Measurements from ENCODE around the gene MGAT4C. TPM values are rescaled to one million over a fixed set of nuclear protein-coding genes. Genes with fewer than 3 reads are reported as not detected.

Gene MGAT4C
- total RNA-seq, 1 donor from 2014 or later = not detected

GRCh38 chr12:86290615-86291014 is 34.4 kb upstream of the MGAT4C start:
- H3K4me3 Mint-ChIP-seq = no peak overlapping the region
- H3K4me1 ChIP-seq = no peaks in the 10 kb centered on the region
- no peak for DNase-seq (ENCODE audit: low spot score)

DNA sequence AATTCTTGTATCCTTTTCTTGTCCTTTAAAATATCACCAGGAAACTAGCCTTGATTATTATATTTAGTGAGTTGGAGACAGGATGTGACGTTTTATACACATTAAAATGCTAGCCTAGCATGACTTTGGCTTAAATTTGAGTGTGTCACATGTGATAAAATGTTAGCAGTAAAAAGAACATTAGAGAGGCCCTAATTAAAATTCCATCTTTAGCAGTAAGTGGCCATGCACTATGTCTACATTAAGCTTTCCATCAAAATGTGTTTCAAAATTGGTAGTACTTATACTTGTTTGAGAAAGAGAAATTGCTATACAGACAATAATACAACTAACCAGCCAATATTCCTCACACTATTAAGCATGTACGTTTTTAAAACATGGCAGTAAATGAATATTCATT is 29.9 kb upstream of the MGAT4C start:
- Histone ChIP-seq H3K9me3 (ENCODE audit: low read depth) (no peaks in the 10 kb centered on the region), H4K20me1 (ENCODE audit: low read depth) (no peaks in the 10 kb centered on the region), H3K27ac (no peak overlapping the region), H3K36me3 (no peaks in the 10 kb centered on the region), H3K4me1 (no peaks in the 10 kb centered on the region), H3K9ac (no peak overlapping the region), H3K4me3 (no peak overlapping the region), H3F3A (ENCODE audit: low read depth) (no peaks in the 10 kb centered on the region), H3K4me2 (no peak overlapping the region), H3K27me3 (no peaks in the 10 kb centered on the region), H3K79me2 (ENCODE audit: low read depth) (no peaks in the 10 kb centered on the region), H2AFZ (replicated peaks) (no peak overlapping the region)
- no peak for DNase-seq (ENCODE audit: low spot score)
- Mint-ChIP-seq H3K4me1 (no peaks in the 10 kb centered on the region), H3K27me3 (ENCODE audit: insufficient read depth, low read depth) (peaks cover 2% of the 10 kb centered on the region), H3K36me3 (no peaks in the 10 kb centered on the region), H3K4me3 (no peak overlapping the region), H3K9me3 (no peaks in the 10 kb centered on the region), H3K27ac (no peak overlapping the region)
- TF ChIP-seq CTCF (IDR thresholded peaks at IDR 0.05) (no peak), EZH2phosphoT487 (IDR thresholded peaks at IDR 0.05) (no peak), EZH2 (IDR thresholded peaks at IDR 0.05) (no peak)

More at GRCh38 chr12:86290615-86291014, 34.4 kb upstream of the MGAT4C start:
- Mint-ChIP-seq H3K27me3 (ENCODE audit: insufficient read depth, low read depth) (peaks cover 2% of the 10 kb centered on the region), H3K4me1 (peaks cover 8% of the 10 kb centered on the region), H3K9me3 (no peaks in the 10 kb centered on the region), H3K27ac (no peak overlapping the region), H3K36me3 (no peaks in the 10 kb centered on the region)
- Histone ChIP-seq H4K20me1 (ENCODE audit: low read depth) (no peaks in the 10 kb centered on the region), H2AFZ (replicated peaks) (no peak overlapping the region), H3K36me3 (no peaks in the 10 kb centered on the region), H3K79me2 (ENCODE audit: low read depth) (no peaks in the 10 kb centered on the region), H3F3A (ENCODE audit: low read depth) (no peaks in the 10 kb centered on the region), H3K27ac (no peak overlapping the region), H3K4me2 (no peak overlapping the region), H3K9me3 (ENCODE audit: low read depth) (no peaks in the 10 kb centered on the region), H3K27me3 (no peaks in the 10 kb centered on the region), H3K9ac (no peak overlapping the region), H3K4me3 (no peak overlapping the region)
- no peak for TF ChIP-seq CTCF (IDR thresholded peaks at IDR 0.05)
- TF ChIP-seq EZH2 (IDR thresholded peaks at IDR 0.05) = no peak
- TF ChIP-seq EZH2phosphoT487 (IDR thresholded peaks at IDR 0.05) = no peak

DNA sequence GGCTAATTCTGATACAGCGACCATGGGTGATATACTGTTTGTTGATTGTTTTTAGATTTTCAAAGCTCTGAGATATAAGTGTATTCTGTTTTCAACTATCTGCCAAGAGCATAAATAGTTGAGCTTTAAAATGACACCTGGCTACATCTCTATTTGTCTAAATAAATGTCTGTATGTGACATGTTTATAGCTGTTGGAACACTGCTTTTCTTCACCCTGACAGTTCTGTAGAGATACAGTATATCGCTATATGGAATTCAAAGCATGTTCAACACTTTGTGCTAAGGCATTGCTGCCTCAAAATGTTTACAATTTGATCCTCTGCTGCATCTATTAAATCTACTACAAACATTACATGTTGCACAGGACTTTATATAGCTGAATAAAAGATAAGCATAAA is 27.4 kb upstream of the MGAT4C start:
- H3K9ac ChIP-seq = no peak overlapping the region
- Mint-ChIP-seq H3K36me3 (no peaks in the 10 kb centered on the region), H3K4me1 (no peaks in the 10 kb centered on the region), H3K27ac (no peak overlapping the region), H3K27me3 (ENCODE audit: insufficient read depth, low read depth) (no peaks in the 10 kb centered on the region), H3K4me3 (no peak overlapping the region), H3K9me3 (no peaks in the 10 kb centered on the region)
- no peak overlapping the region for H3K27ac ChIP-seq
- H3K79me2 ChIP-seq (ENCODE audit: low read depth) = no peaks in the 10 kb centered on the region
- H2AFZ ChIP-seq (replicated peaks) = no peak overlapping the region
- H3K4me2 ChIP-seq = no peak overlapping the region
- H3K9me3 ChIP-seq (ENCODE audit: low read depth) = no peaks in the 10 kb centered on the region
- no peaks in the 10 kb centered on the region for H3F3A ChIP-seq (ENCODE audit: low read depth)
- H3K4me1 ChIP-seq = no peaks in the 10 kb centered on the region
- TF ChIP-seq EZH2phosphoT487 (IDR thresholded peaks at IDR 0.05) = no peak
- H4K20me1 ChIP-seq (ENCODE audit: low read depth) = no peaks in the 10 kb centered on the region
- DNase-seq (ENCODE audit: low spot score) = no peak
- no peak overlapping the region for H3K4me3 ChIP-seq
- H3K36me3 ChIP-seq = no peaks in the 10 kb centered on the region
- no peaks in the 10 kb centered on the region for H3K27me3 ChIP-seq

GRCh38 chr12:86275356-86275755 is 19.2 kb upstream of the MGAT4C start:
- no peak overlapping the region for H3K4me3 ChIP-seq
- H3F3A ChIP-seq (ENCODE audit: low read depth) = no peaks in the 10 kb centered on the region
- H3K4me3 Mint-ChIP-seq = no peak overlapping the region
- no peak overlapping the region for H3K27ac ChIP-seq
- DNase-seq (ENCODE audit: low spot score) = no peak
- H3K27me3 Mint-ChIP-seq (ENCODE audit: insufficient read depth, low read depth) = no peaks in the 10 kb centered on the region
- H3K36me3 Mint-ChIP-seq = no peaks in the 10 kb centered on the region
- no peaks in the 10 kb centered on the region for H3K9me3 ChIP-seq (ENCODE audit: low read depth)
- H3K4me1 ChIP-seq = no peaks in the 10 kb centered on the region
- no peak overlapping the region for H2AFZ ChIP-seq (replicated peaks)
- no peak overlapping the region for H3K27ac Mint-ChIP-seq
- H3K4me1 Mint-ChIP-seq = peaks cover 2% of the 10 kb centered on the region
- no peaks in the 10 kb centered on the region for H3K79me2 ChIP-seq (ENCODE audit: low read depth)
- no peaks in the 10 kb centered on the region for H4K20me1 ChIP-seq (ENCODE audit: low read depth)
- TF ChIP-seq EZH2phosphoT487 (IDR thresholded peaks at IDR 0.05) = no peak
- no peak for TF ChIP-seq CTCF (IDR thresholded peaks at IDR 0.05)
- no peak for TF ChIP-seq EZH2 (IDR thresholded peaks at IDR 0.05)
- H3K27me3 ChIP-seq = no peaks in the 10 kb centered on the region
- no peak overlapping the region for H3K4me2 ChIP-seq
- H3K9ac ChIP-seq = no peak overlapping the region
- no peaks in the 10 kb centered on the region for H3K36me3 ChIP-seq
- H3K9me3 Mint-ChIP-seq = no peaks in the 10 kb centered on the region
